Activated naive CD8-positive, alpha-beta T cell (primary cell): ENCODE data around the gene RMND5B.
"Not testable (repeated sequence)": the region's sequence is repeated elsewhere in the genome, so short reads cannot be mapped to it uniquely, and the experiment has no call there.

Source experiments
- H3K27ac Mint-ChIP-seq: one replicate; pipeline ENCODE4 v1.8.0; 2021; ENCODE audit warnings: mixed read lengths
- H3K27me3 Mint-ChIP-seq: one replicate; pipeline ENCODE4 v1.8.0; 2021; ENCODE audit warnings: mixed read lengths
- H3K36me3 Mint-ChIP-seq: one replicate; pipeline ENCODE4 v1.8.0; 2021; ENCODE audit warnings: mixed read lengths
- H3K4me1 Mint-ChIP-seq: one replicate; pipeline ENCODE4 v1.8.0; 2021; ENCODE audit warnings: low read depth, mixed read lengths
- H3K4me3 Mint-ChIP-seq: one replicate; pipeline ENCODE4 v1.8.0; 2021; ENCODE audit warnings: mild to moderate bottlenecking, mixed read lengths
- H3K9me3 Mint-ChIP-seq: one replicate; pipeline ENCODE4 v1.8.0; 2021; ENCODE audit warnings: low read depth, mixed read lengths

RMND5B gene, protein sequence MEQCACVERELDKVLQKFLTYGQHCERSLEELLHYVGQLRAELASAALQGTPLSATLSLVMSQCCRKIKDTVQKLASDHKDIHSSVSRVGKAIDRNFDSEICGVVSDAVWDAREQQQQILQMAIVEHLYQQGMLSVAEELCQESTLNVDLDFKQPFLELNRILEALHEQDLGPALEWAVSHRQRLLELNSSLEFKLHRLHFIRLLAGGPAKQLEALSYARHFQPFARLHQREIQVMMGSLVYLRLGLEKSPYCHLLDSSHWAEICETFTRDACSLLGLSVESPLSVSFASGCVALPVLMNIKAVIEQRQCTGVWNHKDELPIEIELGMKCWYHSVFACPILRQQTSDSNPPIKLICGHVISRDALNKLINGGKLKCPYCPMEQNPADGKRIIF

DNA sequence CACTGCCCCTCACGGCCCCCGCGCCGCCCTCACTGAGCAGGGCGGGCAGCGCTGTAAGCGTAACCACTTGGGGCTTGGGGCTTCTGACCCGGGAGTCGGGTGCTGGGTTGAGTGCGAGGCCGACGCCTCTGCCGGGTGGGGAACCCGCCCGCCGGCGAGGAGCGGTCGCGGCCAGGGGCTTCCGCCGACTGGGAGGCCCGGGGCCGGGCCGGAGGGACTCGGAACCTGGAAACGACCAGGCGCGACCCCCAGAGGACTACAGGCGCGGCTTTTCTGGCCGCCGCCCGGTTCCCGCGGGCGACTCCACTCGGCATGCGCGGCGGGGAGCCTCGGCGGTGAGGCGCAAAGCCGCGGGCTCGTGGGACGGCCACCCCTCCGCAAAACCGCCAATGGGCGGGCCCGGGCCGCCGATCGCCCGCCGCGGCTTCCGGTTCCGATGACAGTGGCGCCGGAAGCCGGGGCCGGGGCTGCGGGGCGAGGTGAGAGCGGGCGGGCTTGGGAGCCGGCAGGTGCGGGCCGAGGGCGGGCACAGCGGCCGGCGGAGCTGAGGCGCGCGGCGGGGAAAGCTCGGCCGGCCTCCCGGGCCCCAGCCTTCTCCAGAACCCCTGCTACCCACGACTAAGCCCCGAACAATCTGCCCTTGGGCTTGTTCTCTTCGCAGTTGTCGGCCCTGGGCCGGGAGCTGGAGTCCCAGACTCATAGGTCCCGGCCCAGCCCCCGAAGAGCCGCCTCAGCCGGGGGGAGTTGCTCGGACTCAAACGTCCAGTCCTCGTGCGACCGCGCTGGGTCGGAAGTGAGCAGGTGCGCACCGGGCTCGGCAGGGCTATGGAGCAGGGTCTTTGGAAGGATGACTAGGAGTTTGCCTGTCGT, at the start of gene RMND5B:
RMND5B (plus strand) TSS at position 439 of the 870 bp plus-strand sequence. CDS start 7,106 bp downstream, outside the sequence.
- Mint-ChIP-seq H3K9me3 (no peaks in the 10 kb centered on the region), H3K36me3 (peaks cover 8% of the 10 kb centered on the region), H3K27ac (peak within 1 kb of the TSS; percentile 93), H3K27me3 (no peaks in the 10 kb centered on the region), H3K4me3 (peak within 1 kb of the TSS; percentile 96), H3K4me1 (peaks cover 26% of the 10 kb centered on the region)

DNA sequence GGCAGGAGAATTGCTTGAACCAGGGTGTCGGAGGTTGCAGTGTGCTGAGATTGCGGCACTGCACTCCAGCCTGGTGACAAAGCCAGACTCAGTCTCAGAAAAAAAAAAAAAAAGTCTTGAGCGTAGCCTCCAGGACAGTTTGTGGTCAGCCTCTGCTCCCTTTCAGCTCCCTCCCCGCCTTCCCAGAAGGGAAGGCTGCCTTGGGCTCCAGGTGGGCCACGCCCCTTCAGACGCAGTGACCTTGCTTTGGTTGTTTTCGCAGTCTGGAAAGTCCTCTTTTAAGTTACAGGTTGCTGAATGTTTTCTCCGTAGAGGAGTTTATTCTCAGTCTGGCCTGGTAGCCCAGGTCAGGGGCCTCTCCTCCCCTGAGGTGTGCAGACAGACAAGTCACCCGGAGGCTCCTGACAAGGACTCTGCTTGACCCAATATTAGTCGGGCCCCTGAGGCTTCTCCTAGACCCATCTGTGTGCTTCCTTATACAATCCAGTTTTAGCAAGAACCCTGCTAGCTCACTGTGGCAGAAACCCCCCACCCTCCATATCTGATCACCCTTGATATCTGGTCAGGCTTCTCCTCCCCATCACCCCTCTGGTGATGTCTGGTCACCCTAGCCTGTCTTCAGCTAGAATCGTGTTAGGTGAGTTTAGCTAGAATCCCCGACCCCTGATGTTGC, 49.1 kb upstream of the RMND5B start:
- Mint-ChIP-seq H3K4me1 (peaks cover 2% of the 10 kb centered on the region), H3K9me3 (no peaks in the 10 kb centered on the region), H3K27me3 (peaks cover 2% of the 10 kb centered on the region), H3K36me3 (no peaks in the 10 kb centered on the region), H3K27ac (no peak overlapping the region), H3K4me3 (no peak overlapping the region)

DNA sequence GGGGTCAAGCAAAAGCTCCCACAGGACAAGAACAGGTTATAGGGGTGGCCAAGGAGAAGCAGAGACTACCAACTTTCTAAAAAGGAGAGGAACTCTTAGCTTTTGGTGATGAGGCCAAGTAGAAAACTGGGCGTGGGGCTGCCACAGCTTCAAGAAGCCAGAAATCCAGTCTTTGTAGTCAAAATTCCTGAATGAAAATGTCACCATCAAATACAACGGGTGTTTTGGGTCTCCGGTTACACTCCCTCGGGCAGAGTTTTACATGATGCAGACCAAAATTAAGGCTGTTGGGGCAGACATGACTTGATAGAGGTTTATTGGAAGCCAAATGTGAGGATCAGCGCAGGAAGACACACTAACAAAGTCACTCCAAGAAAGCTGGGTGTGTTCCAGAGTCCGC, 46.9 kb upstream of the RMND5B start:
- Mint-ChIP-seq H3K4me1 (peaks cover 2% of the 10 kb centered on the region), H3K27ac (no peak overlapping the region), H3K27me3 (peaks cover 2% of the 10 kb centered on the region), H3K9me3 (no peaks in the 10 kb centered on the region), H3K36me3 (no peaks in the 10 kb centered on the region), H3K4me3 (no peak overlapping the region)

DNA sequence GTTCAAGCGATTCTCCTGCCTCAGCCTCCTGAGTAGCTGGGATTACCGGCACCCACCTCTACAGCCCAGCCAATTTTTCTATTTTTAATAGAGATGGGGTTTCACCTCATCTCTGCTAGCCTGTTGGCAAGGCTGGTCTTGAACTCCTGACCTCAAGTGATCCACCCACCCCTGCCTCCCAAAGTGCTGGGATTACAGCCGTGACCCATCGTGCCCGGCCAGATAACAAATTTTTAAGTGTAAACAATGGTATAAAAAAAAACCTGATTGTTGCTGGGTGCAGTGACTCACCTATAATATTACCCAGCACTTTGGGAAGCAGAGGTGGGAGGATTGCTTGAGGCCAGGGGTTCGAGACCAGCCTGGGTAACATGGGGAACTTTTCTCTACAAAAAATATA, 45.5 kb upstream of the RMND5B start:
- Mint-ChIP-seq H3K4me3 (no peak overlapping the region), H3K36me3 (no peaks in the 10 kb centered on the region), H3K4me1 (peaks cover 5% of the 10 kb centered on the region), H3K9me3 (no peaks in the 10 kb centered on the region), H3K27ac (no peak overlapping the region), H3K27me3 (peaks cover 2% of the 10 kb centered on the region)

DNA sequence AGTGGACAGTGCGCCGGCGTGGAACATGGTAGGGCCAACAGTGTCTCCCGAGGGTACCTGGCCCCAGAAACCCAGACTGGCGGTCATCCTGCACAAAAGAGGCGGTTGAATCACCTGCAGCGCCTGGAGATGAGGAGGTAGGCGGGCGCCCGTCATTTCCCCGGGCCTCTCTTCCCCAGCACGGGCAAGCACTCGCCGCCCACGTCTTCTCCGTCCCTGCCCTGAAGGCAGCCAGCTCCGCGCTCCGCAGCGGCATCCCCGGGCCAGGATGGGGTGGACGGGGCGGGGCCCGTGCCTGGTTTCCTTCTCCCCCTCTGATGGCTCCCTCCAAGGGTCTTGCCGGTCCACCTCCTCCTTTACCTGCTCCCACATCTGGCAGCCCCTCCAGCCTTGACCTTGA, 44.5 kb upstream of the RMND5B start:
- Mint-ChIP-seq H3K4me1 (peaks cover 12% of the 10 kb centered on the region), H3K4me3 (no peak overlapping the region), H3K27me3 (peaks cover 2% of the 10 kb centered on the region)

DNA sequence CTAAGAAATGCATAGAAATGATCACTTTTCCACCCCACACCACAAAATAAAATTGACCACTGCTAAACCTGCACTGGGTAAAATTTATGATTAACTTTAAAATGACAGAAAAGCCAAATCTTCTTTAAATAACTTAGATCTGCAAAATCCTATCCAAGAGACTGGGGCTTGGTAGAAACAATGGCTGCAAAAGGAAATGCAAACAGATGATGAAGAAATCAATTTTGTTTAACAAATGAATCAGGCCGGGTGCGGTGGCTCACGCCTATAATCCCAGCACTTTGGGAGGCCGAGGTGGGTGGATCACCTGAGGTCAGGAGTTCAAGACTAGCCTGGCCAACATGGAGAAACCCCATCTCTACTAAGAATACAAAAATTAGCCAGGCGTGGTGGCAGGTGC, 43.6 kb upstream of the RMND5B start:
- H3K36me3 Mint-ChIP-seq, H3K27me3 Mint-ChIP-seq, H3K4me3 Mint-ChIP-seq, H3K9me3 Mint-ChIP-seq, H3K27ac Mint-ChIP-seq: not testable (repeated sequence)
- peaks cover 12% of the 10 kb centered on the region for H3K4me1 Mint-ChIP-seq

More for the DNA sequence above, 44.5 kb upstream of the RMND5B start:
- Mint-ChIP-seq H3K27ac (no peak overlapping the region), H3K36me3 (no peaks in the 10 kb centered on the region), H3K9me3 (no peaks in the 10 kb centered on the region)

DNA sequence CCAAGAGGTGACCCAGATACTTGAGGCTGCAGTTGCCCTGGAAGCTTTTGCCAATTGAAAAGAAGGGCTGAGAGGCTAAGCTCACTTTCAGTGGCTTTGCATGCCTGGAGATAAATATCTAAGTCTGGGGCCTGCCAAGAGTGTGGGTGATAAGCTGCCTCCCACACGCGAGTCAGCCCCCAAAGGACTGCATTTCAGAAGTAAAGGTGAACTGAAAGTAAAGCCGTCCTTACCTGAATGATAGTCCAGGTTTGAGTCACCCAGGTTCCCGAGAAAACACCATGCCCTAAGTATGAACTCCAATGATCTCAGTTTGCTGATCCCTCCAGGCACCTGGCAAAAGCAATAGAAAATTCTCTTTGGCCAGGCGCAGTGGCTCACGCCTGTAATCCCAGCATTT, 40.0 kb upstream of the RMND5B start:
- Mint-ChIP-seq H3K4me3 (no peak overlapping the region), H3K4me1 (peaks cover 27% of the 10 kb centered on the region), H3K9me3 (no peaks in the 10 kb centered on the region), H3K27ac (no peak overlapping the region), H3K27me3 (no peaks in the 10 kb centered on the region), H3K36me3 (no peaks in the 10 kb centered on the region)

DNA sequence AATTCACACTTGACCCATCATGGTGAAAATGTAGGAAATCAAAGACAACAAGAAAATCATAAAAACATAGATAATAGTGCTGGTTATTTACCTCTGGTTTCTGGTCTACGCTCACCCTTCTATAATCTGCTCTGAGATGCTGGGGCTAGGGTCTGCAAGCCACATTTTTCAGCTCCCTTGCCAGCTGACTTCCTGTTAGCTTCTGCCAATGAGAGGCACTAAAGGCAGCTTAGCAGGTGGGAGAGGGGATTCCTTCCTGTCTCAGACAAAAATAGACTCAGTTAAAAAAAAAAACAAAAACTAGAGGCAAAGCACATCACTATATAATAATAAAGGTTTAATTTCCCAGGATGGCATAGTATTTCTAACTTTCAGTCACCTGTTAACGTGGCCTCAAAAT, 37.7 kb upstream of the RMND5B start:
- no peaks in the 10 kb centered on the region for H3K9me3 Mint-ChIP-seq
- no peaks in the 10 kb centered on the region for H3K36me3 Mint-ChIP-seq
- H3K4me3 Mint-ChIP-seq, result no peak overlapping the region
- no peaks in the 10 kb centered on the region for H3K27me3 Mint-ChIP-seq
- H3K4me1 Mint-ChIP-seq, result peaks cover 32% of the 10 kb centered on the region
- peak overlapping the region; percentile 54 for H3K27ac Mint-ChIP-seq

- Mint-ChIP-seq H3K4me3 (no peak overlapping the region), H3K27ac (no peak overlapping the region), H3K27me3 (no peaks in the 10 kb centered on the region), H3K9me3 (no peaks in the 10 kb centered on the region), H3K4me1 (peaks cover 29% of the 10 kb centered on the region), H3K36me3 (no peaks in the 10 kb centered on the region)
Observed at GRCh38 chr5:178094345-178094744, 36.5 kb upstream of the RMND5B start.

DNA sequence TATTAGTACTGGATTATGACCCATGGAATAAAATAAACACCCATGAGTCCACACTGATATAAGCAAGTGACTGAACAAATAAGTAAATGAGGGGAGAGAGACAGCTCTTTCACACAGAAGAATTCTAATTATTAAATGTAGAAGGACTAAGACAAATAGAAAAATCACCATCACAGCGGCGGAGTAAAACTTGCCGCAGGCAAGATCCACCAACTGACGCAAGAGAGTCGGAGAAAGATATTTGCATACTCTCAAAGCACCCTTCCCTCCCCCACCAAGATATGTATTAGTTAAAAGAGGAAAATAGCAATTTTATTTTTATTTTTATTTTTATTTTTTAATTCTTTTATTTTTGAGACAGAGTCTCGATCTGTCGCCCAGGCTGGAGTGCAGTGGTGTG, 32.1 kb upstream of the RMND5B start:
- Mint-ChIP-seq H3K4me3 (no peak overlapping the region), H3K36me3 (no peaks in the 10 kb centered on the region), H3K27me3 (no peaks in the 10 kb centered on the region), H3K9me3 (no peaks in the 10 kb centered on the region), H3K4me1 (peaks cover 16% of the 10 kb centered on the region), H3K27ac (no peak overlapping the region)

GRCh38 chr5:178103612-178104011, 27.2 kb upstream of the RMND5B start:
- Mint-ChIP-seq H3K36me3 (no peaks in the 10 kb centered on the region), H3K4me1 (peaks cover 17% of the 10 kb centered on the region), H3K27me3 (no peaks in the 10 kb centered on the region), H3K9me3 (no peaks in the 10 kb centered on the region), H3K27ac (peak overlapping the region; percentile 58), H3K4me3 (no peak overlapping the region)

DNA sequence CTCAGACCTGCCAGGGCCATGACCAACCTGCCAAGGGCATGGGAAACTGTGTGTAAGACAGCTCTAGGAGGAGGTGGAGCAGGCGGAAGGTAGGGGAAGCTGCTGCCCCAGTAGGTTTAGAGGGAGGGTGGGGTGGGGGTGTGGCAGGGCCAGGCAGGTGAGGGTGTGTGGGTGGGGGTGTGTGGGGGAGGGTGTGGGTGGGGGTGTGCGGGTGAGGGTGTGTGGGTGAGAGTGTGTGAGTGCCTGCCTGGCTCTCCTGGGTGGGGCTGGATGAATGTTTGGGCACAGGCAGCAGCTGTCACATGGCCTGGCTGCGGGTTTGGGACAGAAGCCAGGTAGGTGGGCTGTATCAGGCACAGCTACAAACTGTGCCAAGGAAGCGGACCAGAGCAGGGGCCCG, 26.3 kb upstream of the RMND5B start:
- Mint-ChIP-seq H3K27ac (no peak overlapping the region), H3K36me3 (no peaks in the 10 kb centered on the region), H3K27me3 (no peaks in the 10 kb centered on the region), H3K4me3 (no peak overlapping the region), H3K4me1 (peaks cover 21% of the 10 kb centered on the region), H3K9me3 (no peaks in the 10 kb centered on the region)

- Mint-ChIP-seq H3K36me3 (no peaks in the 10 kb centered on the region), H3K4me1 (peaks cover 21% of the 10 kb centered on the region), H3K4me3 (no peak overlapping the region), H3K27ac (no peak overlapping the region), H3K9me3 (no peaks in the 10 kb centered on the region), H3K27me3 (no peaks in the 10 kb centered on the region)
Observed at GRCh38 chr5:178106086-178106485, 24.7 kb upstream of the RMND5B start.

DNA sequence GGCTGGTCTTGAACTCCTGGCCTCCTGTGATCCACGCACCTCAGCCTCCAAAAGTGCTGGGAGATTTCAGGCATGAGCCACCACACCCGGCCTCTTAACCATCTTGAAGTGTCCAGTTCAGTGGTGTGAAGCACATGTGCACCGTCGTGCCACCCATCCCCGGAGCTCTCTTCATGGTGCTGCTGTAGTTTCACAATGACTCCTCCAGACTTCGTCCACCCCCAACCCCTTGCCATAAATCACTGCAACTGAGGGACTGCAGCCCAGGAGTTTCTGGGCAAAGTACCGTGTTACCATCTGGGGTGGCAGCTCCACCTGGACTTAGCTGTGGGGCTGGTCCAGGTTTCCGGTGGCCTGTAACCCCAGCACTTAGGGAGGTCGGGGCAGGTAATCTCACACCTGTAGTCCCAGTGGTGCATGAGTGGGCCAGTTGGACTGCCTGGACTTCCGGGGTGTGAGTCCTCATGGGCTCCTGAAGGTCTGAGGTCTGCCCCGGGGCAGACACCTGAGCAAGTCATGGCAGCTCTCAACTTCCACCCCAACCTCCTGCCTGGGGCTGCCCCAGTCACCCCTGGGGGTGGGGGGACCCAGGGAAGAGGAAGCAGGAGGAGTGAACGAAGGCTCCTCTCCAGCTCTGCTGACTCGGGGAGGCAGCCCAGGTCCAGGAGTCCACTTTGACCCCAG, 24.1 kb upstream of the RMND5B start:
- no peak overlapping the region for H3K27ac Mint-ChIP-seq
- no peaks in the 10 kb centered on the region for H3K36me3 Mint-ChIP-seq
- no peak overlapping the region for H3K4me3 Mint-ChIP-seq
- no peaks in the 10 kb centered on the region for H3K27me3 Mint-ChIP-seq
- no peaks in the 10 kb centered on the region for H3K9me3 Mint-ChIP-seq
- peaks cover 21% of the 10 kb centered on the region for H3K4me1 Mint-ChIP-seq
